Neural cell (in vitro differentiated cells): ENCODE measurements around the gene CRYBA1. TPM values are rescaled to one million over a fixed set of nuclear protein-coding genes. Genes with fewer than 3 reads are reported as not detected.

Experiments used
- H2AFZ ChIP-seq: fragments of 200-600, 300-800 bp; sonication (generic), shearing (Covaris generic); 2 replicates; pipeline ENCODE4 v1.6.0; 2014; ENCODE audit warnings: low read depth, mild to moderate bottlenecking, antibody characterized with exemption, low read length, moderate library complexity
- H3F3A ChIP-seq: fragments of 200-600 bp; shearing (Covaris generic); 2 replicates; pipeline ENCODE4 v1.6.1; 2016; ENCODE audit warnings: mild to moderate bottlenecking, moderate library complexity, mixed read lengths, antibody characterized with exemption, low read length; ENCODE audit not compliant: insufficient read depth, poor library complexity, severe bottlenecking
- H3K27ac ChIP-seq: fragments of 200-600, 300-800 bp; sonication (generic), shearing (Covaris generic); 2 replicates; pipeline ENCODE4 v1.5.1; 2014; ENCODE audit warnings: mild to moderate bottlenecking, low read length, moderate library complexity
- H3K27me3 ChIP-seq: fragments of 300-800, 200-600 bp; sonication (generic), shearing (Covaris generic); 2 replicates; pipeline ENCODE4 v1.6.0; 2014; ENCODE audit warnings: mild to moderate bottlenecking, low read depth, low read length, moderate library complexity; ENCODE audit not compliant: insufficient read depth
- H3K36me3 ChIP-seq: fragments of 300-800, 200-600 bp; sonication (generic), shearing (Covaris generic); 2 replicates; pipeline ENCODE4 v1.5.1; 2014; ENCODE audit warnings: mild to moderate bottlenecking, antibody characterized with exemption, low read length, moderate library complexity; ENCODE audit not compliant: insufficient read depth
- H3K4me2 ChIP-seq: fragments of 300-800, 200-600 bp; sonication (generic), shearing (Covaris generic); 2 replicates; pipeline ENCODE4 v1.6.0; 2014; ENCODE audit warnings: mild to moderate bottlenecking, low read length
- H3K4me3 ChIP-seq: fragments of 300-800, 200-600 bp; sonication (generic), shearing (Covaris generic); 2 replicates; pipeline ENCODE4 v1.5.1; 2014; ENCODE audit warnings: mild to moderate bottlenecking, low read length, moderate library complexity
- H3K79me2 ChIP-seq: fragments of 200-600 bp; shearing (Covaris generic); replicated peaks from 2 replicates; pipeline ENCODE4 v1.6.0; 2014; ENCODE audit warnings: mild to moderate bottlenecking, low read length, moderate library complexity; ENCODE audit not compliant: insufficient read depth
- H3K9ac ChIP-seq: fragments of 300-800, 200-600 bp; sonication (generic), shearing (Covaris generic); 2 replicates; pipeline ENCODE4 v1.6.1; 2016; ENCODE audit warnings: mild to moderate bottlenecking, low read length, mixed read lengths
- H3K9me2 ChIP-seq: fragments of 200-600 bp; shearing (Covaris generic); 2 replicates; pipeline ENCODE4 v1.6.1; 2016; ENCODE audit warnings: mild to moderate bottlenecking, low read length, mixed read lengths; ENCODE audit not compliant: insufficient read depth
- H3K9me3 ChIP-seq: fragments of 200-600, 300-800 bp; sonication (generic), shearing (Covaris generic); 2 replicates; pipeline ENCODE4 v1.6.1; 2016; ENCODE audit warnings: mild to moderate bottlenecking, mixed run types, low read length, moderate library complexity, mixed read lengths
- H4K20me1 ChIP-seq: fragments of 200-600 bp; shearing (Covaris generic); 2 replicates; pipeline ENCODE4 v1.6.1; 2016; ENCODE audit warnings: mild to moderate bottlenecking, mixed run types; ENCODE audit not compliant: insufficient read depth
- CTCF ChIP-seq: fragments of 450-650 bp; IDR thresholded peaks from 2 replicates; pipeline ENCODE4 v1.5.1; 2014; ENCODE audit warnings: antibody characterized with exemption, mild to moderate bottlenecking, moderate library complexity; ENCODE audit not compliant: poor library complexity, severe bottlenecking
- EP300 ChIP-seq: fragments of 450-650 bp; conservative IDR thresholded peaks from 2 replicates; pipeline ENCODE4 v1.6.1; 2014; ENCODE audit warnings: antibody characterized with exemption, mild to moderate bottlenecking, moderate library complexity; ENCODE audit not compliant: poor library complexity, severe bottlenecking
- EZH2 ChIP-seq: fragments of 200-600, 300-800 bp; shearing (Covaris generic), sonication (generic); IDR thresholded peaks from 2 replicates; pipeline ENCODE4 v1.6.1; 2014; ENCODE audit warnings: antibody characterized with exemption, low read length, borderline replicate concordance, mild to moderate bottlenecking; ENCODE audit not compliant: insufficient read depth, poor library complexity, severe bottlenecking
- MXI1 ChIP-seq: fragments of 450-650 bp; conservative IDR thresholded peaks from 2 replicates; pipeline ENCODE4 v1.6.1; 2014; ENCODE audit warnings: antibody characterized with exemption, mild to moderate bottlenecking; ENCODE audit not compliant: poor library complexity, severe bottlenecking
- POLR2AphosphoS5 ChIP-seq: IDR thresholded peaks from 2 replicates; pipeline ENCODE4 v1.6.1; 2012
- RAD21 ChIP-seq: fragments of 450-650 bp; conservative IDR thresholded peaks from 2 replicates; pipeline ENCODE4 v1.6.1; 2014; ENCODE audit warnings: antibody characterized with exemption, mild to moderate bottlenecking, moderate library complexity
- REST ChIP-seq: IDR thresholded peaks from 2 replicates; pipeline ENCODE4 v1.6.1; 2012; ENCODE audit warnings: borderline replicate concordance
- SMC3 ChIP-seq: fragments of 450-650 bp; conservative IDR thresholded peaks from 2 replicates; pipeline ENCODE4 v1.6.1; 2014; ENCODE audit warnings: antibody characterized with exemption, mild to moderate bottlenecking, moderate library complexity; ENCODE audit not compliant: poor library complexity
- TAF1 ChIP-seq: IDR thresholded peaks from 2 replicates; pipeline ENCODE4 v1.6.1; 2012; ENCODE audit warnings: low read depth
- polyA plus RNA-seq: library from polyadenylated mRNA; depleted of rRNA; stranded (reverse); fragments of >200 nt; gene quantifications from 2 replicates; pipeline ENCODE4 v1.2.3, GENCODE V29; 2014

Gene CRYBA1
- polyA plus RNA-seq, 1 donor from 2014 or later: not detected

GRCh38 chr17:29237476-29238132 is 9.1 kb upstream of the CRYBA1 start:
- Histone ChIP-seq H3K9me2 (no peaks in the 10 kb centered on the region), H3K9me3 (no peaks in the 10 kb centered on the region), H4K20me1 (no peaks in the 10 kb centered on the region), H3K9ac (no peak overlapping the region), H3K4me3 (no peak overlapping the region), H3K27ac (no peak overlapping the region), H3F3A (no peaks in the 10 kb centered on the region), H3K79me2 (no peaks in the 10 kb centered on the region), H3K27me3 (no peaks in the 10 kb centered on the region), H3K36me3 (no peaks in the 10 kb centered on the region), H2AFZ (no peak overlapping the region), H3K4me2 (no peak overlapping the region)
- TF ChIP-seq RAD21: no peak
- no peak for TF ChIP-seq TAF1
- no peak for TF ChIP-seq EP300
- no peak for TF ChIP-seq CTCF
- no peak for TF ChIP-seq EZH2
- no peak for TF ChIP-seq POLR2AphosphoS5
- no peak for TF ChIP-seq SMC3
- TF ChIP-seq MXI1: no peak
- no peak for TF ChIP-seq REST

GRCh38 chr17:29238133-29238850 is 8.4 kb upstream of the CRYBA1 start:
- Histone ChIP-seq H2AFZ (no peak overlapping the region), H3K27me3 (no peaks in the 10 kb centered on the region), H3K4me3 (no peak overlapping the region), H4K20me1 (no peaks in the 10 kb centered on the region), H3K9me2 (no peaks in the 10 kb centered on the region), H3K9ac (no peak overlapping the region), H3K79me2 (no peaks in the 10 kb centered on the region), H3K36me3 (no peaks in the 10 kb centered on the region), H3K9me3 (no peaks in the 10 kb centered on the region), H3K4me2 (no peak overlapping the region), H3F3A (no peaks in the 10 kb centered on the region), H3K27ac (no peak overlapping the region)
- TF ChIP-seq CTCF: no peak
